ENCODE results near the gene AMPD3.
A peak's percentile ranks its signal among the peaks of the same experiment; 100 is the strongest.

AMPD3 gene

GRCh38 chr11:10539339-10539738, 84.3 kb downstream of the AMPD3 start:
- TF ChIP-seq, protein P1, sequence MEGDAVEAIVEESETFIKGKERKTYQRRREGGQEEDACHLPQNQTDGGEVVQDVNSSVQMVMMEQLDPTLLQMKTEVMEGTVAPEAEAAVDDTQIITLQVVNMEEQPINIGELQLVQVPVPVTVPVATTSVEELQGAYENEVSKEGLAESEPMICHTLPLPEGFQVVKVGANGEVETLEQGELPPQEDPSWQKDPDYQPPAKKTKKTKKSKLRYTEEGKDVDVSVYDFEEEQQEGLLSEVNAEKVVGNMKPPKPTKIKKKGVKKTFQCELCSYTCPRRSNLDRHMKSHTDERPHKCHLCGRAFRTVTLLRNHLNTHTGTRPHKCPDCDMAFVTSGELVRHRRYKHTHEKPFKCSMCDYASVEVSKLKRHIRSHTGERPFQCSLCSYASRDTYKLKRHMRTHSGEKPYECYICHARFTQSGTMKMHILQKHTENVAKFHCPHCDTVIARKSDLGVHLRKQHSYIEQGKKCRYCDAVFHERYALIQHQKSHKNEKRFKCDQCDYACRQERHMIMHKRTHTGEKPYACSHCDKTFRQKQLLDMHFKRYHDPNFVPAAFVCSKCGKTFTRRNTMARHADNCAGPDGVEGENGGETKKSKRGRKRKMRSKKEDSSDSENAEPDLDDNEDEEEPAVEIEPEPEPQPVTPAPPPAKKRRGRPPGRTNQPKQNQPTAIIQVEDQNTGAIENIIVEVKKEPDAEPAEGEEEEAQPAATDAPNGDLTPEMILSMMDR (IDR thresholded peaks at IDR 0.05; ENCODE audit: extremely low read depth, missing control alignments): no peak
- DNase-seq (ENCODE audit: low spot score): no peak

- TF ChIP-seq, protein P1 (IDR thresholded peaks at IDR 0.05; ENCODE audit: extremely low read depth, missing control alignments): no peak
- no peak for DNase-seq (ENCODE audit: low spot score)
Observed at GRCh38 chr11:10540546-10540914, 85.5 kb downstream of the AMPD3 start.

DNA sequence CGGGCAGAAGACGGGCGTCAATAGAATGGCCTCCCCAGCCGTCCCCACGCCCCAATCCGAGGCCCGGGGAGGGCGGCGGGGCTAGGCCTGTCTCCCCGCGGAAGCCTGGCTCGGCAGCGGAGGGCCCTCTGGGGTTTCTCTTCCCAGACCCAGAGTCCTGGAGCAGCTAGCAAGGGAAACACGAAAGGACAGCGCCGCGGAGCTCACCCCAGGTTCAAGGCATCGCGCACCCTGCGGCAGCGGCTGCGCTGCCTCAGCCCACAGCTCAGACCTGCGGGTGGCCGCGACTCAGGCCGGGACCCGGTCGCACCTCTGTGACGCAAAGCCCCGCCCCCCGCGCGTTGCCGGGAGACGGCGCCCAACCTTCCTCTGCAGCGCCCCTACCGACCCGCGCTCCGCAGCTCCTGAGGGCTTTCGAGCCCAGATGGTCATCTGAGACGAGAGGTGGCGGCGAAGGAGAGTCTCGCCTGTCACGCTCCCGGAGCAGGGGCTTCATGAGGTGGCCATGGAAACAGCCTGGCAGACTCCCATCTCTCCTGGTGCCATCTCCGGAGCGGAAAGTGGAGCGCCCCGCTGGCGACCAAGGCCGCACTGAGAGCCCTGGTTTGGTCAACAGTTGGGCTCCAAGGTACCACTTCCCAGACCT, 86.0 kb downstream of the AMPD3 start, which contains the start of gene RNF141:
RNF141 (minus strand) TSS at position 273 of the 646 bp plus-strand sequence. CDS start 7,029 bp downstream, outside the sequence.
- TF ChIP-seq, protein P1 (IDR thresholded peaks at IDR 0.05; ENCODE audit: extremely low read depth, missing control alignments): peak; percentile 89
- DNase-seq (ENCODE audit: low spot score): peak; percentile 98

DNA sequence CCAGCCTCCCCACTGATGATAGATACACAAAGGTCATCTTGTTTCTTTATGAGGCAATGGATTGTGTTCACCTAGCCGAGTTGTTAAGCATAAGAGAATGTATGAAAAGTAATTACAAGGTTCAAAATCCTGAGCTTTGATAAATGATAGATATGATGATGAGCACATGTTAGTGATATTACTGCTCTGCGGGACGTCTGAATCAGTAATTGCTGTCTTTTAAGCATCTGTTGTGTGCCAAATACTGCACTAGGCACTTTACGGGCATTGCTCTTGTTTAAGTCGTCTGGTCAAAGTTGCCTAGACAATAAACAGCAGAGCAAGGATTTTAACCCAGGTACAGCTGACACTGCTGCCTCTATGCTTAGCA, 86.5 kb downstream of the AMPD3 start:
- DNase-seq (ENCODE audit: low spot score): peak; percentile 18

GRCh38 chr11:10542776-10543175, 87.7 kb downstream of the AMPD3 start:
- DNase-seq (ENCODE audit: low spot score): no peak
- TF ChIP-seq, protein P1 (IDR thresholded peaks at IDR 0.05; ENCODE audit: extremely low read depth, missing control alignments): no peak

More for the DNA sequence above, 86.5 kb downstream of the AMPD3 start:
- TF ChIP-seq, protein P1 (IDR thresholded peaks at IDR 0.05; ENCODE audit: extremely low read depth, missing control alignments): no peak

DNA sequence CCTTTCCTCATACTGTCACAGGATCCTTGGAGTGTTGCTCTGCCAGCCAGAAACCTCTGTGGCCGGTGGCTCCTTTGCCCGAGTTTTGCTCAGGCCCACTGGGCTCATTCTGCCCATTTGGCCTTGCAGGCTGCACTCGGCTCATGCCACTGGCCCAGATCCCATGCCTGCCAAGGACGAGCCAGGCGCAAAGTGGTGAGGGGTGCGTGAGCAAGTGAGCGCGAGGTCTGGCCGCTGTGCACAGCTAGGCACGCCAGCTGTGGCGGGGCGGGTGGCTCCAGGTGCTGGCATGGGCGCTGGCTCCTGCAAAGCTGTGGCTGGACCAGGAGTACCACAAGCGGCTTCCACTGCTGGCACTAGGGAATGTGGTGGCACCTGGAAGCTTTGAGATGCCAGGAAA, 88.7 kb downstream of the AMPD3 start:
- TF ChIP-seq, protein P1 (IDR thresholded peaks at IDR 0.05; ENCODE audit: extremely low read depth, missing control alignments): no peak
- no peak for DNase-seq (ENCODE audit: low spot score)

GRCh38 chr11:10544491-10545465, 89.7 kb downstream of the AMPD3 start:
- DNase-seq (ENCODE audit: low spot score): no peak
- TF ChIP-seq, protein P1 (IDR thresholded peaks at IDR 0.05; ENCODE audit: extremely low read depth, missing control alignments): no peak

All from GM20000 (cell line).